Neural cell (in vitro differentiated cells): Measurements from ENCODE around the gene AGAP3. TPM values are rescaled to one million over a fixed set of nuclear protein-coding genes. Genes with fewer than 3 reads are reported as not detected.

Experiments
- H2AFZ ChIP-seq: fragments of 200-600, 300-800 bp; sonication (generic), shearing (Covaris generic); 2 replicates; pipeline ENCODE4 v1.6.0; 2014; ENCODE audit warnings: low read depth, mild to moderate bottlenecking, antibody characterized with exemption, low read length, moderate library complexity
- H3F3A ChIP-seq: fragments of 200-600 bp; shearing (Covaris generic); 2 replicates; pipeline ENCODE4 v1.6.1; 2016; ENCODE audit warnings: mild to moderate bottlenecking, moderate library complexity, mixed read lengths, antibody characterized with exemption, low read length; ENCODE audit not compliant: insufficient read depth, poor library complexity, severe bottlenecking
- H3K27ac ChIP-seq: fragments of 200-600, 300-800 bp; sonication (generic), shearing (Covaris generic); 2 replicates; pipeline ENCODE4 v1.5.1; 2014; ENCODE audit warnings: mild to moderate bottlenecking, low read length, moderate library complexity
- H3K27me3 ChIP-seq: fragments of 300-800, 200-600 bp; sonication (generic), shearing (Covaris generic); 2 replicates; pipeline ENCODE4 v1.6.0; 2014; ENCODE audit warnings: mild to moderate bottlenecking, low read depth, low read length, moderate library complexity; ENCODE audit not compliant: insufficient read depth
- H3K36me3 ChIP-seq: fragments of 300-800, 200-600 bp; sonication (generic), shearing (Covaris generic); 2 replicates; pipeline ENCODE4 v1.5.1; 2014; ENCODE audit warnings: mild to moderate bottlenecking, antibody characterized with exemption, low read length, moderate library complexity; ENCODE audit not compliant: insufficient read depth
- H3K4me2 ChIP-seq: fragments of 300-800, 200-600 bp; sonication (generic), shearing (Covaris generic); 2 replicates; pipeline ENCODE4 v1.6.0; 2014; ENCODE audit warnings: mild to moderate bottlenecking, low read length
- H3K4me3 ChIP-seq: fragments of 300-800, 200-600 bp; sonication (generic), shearing (Covaris generic); 2 replicates; pipeline ENCODE4 v1.5.1; 2014; ENCODE audit warnings: mild to moderate bottlenecking, low read length, moderate library complexity
- H3K79me2 ChIP-seq: fragments of 200-600 bp; shearing (Covaris generic); replicated peaks from 2 replicates; pipeline ENCODE4 v1.6.0; 2014; ENCODE audit warnings: mild to moderate bottlenecking, low read length, moderate library complexity; ENCODE audit not compliant: insufficient read depth
- H3K9ac ChIP-seq: fragments of 300-800, 200-600 bp; sonication (generic), shearing (Covaris generic); 2 replicates; pipeline ENCODE4 v1.6.1; 2016; ENCODE audit warnings: mild to moderate bottlenecking, low read length, mixed read lengths
- H3K9me2 ChIP-seq: fragments of 200-600 bp; shearing (Covaris generic); 2 replicates; pipeline ENCODE4 v1.6.1; 2016; ENCODE audit warnings: mild to moderate bottlenecking, low read length, mixed read lengths; ENCODE audit not compliant: insufficient read depth
- H3K9me3 ChIP-seq: fragments of 200-600, 300-800 bp; sonication (generic), shearing (Covaris generic); 2 replicates; pipeline ENCODE4 v1.6.1; 2016; ENCODE audit warnings: mild to moderate bottlenecking, mixed run types, low read length, moderate library complexity, mixed read lengths
- H4K20me1 ChIP-seq: fragments of 200-600 bp; shearing (Covaris generic); 2 replicates; pipeline ENCODE4 v1.6.1; 2016; ENCODE audit warnings: mild to moderate bottlenecking, mixed run types; ENCODE audit not compliant: insufficient read depth
- EP300 ChIP-seq: fragments of 450-650 bp; conservative IDR thresholded peaks from 2 replicates; pipeline ENCODE4 v1.6.1; 2014; ENCODE audit warnings: antibody characterized with exemption, mild to moderate bottlenecking, moderate library complexity; ENCODE audit not compliant: poor library complexity, severe bottlenecking
- EZH2 ChIP-seq: fragments of 200-600, 300-800 bp; shearing (Covaris generic), sonication (generic); IDR thresholded peaks from 2 replicates; pipeline ENCODE4 v1.6.1; 2014; ENCODE audit warnings: antibody characterized with exemption, low read length, borderline replicate concordance, mild to moderate bottlenecking; ENCODE audit not compliant: insufficient read depth, poor library complexity, severe bottlenecking
- MXI1 ChIP-seq: fragments of 450-650 bp; conservative IDR thresholded peaks from 2 replicates; pipeline ENCODE4 v1.6.1; 2014; ENCODE audit warnings: antibody characterized with exemption, mild to moderate bottlenecking; ENCODE audit not compliant: poor library complexity, severe bottlenecking
- POLR2AphosphoS5 ChIP-seq: IDR thresholded peaks from 2 replicates; pipeline ENCODE4 v1.6.1; 2012
- RAD21 ChIP-seq: fragments of 450-650 bp; conservative IDR thresholded peaks from 2 replicates; pipeline ENCODE4 v1.6.1; 2014; ENCODE audit warnings: antibody characterized with exemption, mild to moderate bottlenecking, moderate library complexity
- SMC3 ChIP-seq: fragments of 450-650 bp; conservative IDR thresholded peaks from 2 replicates; pipeline ENCODE4 v1.6.1; 2014; ENCODE audit warnings: antibody characterized with exemption, mild to moderate bottlenecking, moderate library complexity; ENCODE audit not compliant: poor library complexity
- TAF1 ChIP-seq: IDR thresholded peaks from 2 replicates; pipeline ENCODE4 v1.6.1; 2012; ENCODE audit warnings: low read depth
- polyA plus RNA-seq: library from polyadenylated mRNA; depleted of rRNA; stranded (reverse); fragments of >200 nt; gene quantifications from 2 replicates; pipeline ENCODE4 v1.2.3, GENCODE V29; 2014
- TF ChIP-seq, protein P1 (sequence below): IDR thresholded peaks from 2 replicates; pipeline ENCODE4 v1.6.1; 2012; ENCODE audit warnings: borderline replicate concordance
- TF ChIP-seq, protein P2 (sequence below): fragments of 450-650 bp; IDR thresholded peaks from 2 replicates; pipeline ENCODE4 v1.5.1; 2014; ENCODE audit warnings: antibody characterized with exemption, mild to moderate bottlenecking, moderate library complexity; ENCODE audit not compliant: poor library complexity, severe bottlenecking

Gene AGAP3
- polyA plus RNA-seq, 1 donor from 2014 or later = 117 TPM

DNA sequence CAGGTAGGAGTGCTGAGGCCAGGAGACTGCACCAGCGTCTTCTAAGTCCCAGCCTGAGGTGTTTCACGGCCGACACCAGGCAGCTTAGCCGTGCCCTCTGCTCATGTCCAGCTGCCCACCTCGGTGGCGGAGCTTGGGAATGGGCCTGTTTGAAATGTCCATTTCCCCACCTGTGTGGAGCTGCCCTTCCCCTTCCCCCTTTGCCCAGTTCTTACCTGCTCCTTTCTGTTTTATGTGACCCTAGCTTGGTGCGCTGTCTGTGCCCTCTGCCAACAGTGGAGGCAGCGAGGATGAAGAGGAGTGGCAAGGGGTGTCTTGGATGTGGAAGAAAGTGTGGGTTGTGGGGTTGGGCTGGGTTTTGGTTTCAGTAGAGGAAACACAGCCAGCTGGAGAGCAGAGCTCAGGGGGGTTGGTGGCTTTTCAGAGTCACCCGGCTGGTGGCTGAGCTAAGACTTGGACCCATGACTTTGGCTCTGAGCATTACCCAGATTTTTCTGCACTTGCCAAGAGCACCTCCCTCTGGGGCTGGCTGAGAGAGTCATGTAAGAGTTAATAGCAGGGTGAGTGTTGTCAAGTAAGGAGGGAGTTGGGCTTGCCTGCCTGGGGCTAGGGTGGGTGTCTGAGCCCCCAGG is 43.8 kb downstream of the AGAP3 start:
- no peak overlapping the region for H2AFZ ChIP-seq
- H3F3A ChIP-seq = peaks cover 4% of the 10 kb centered on the region
- H3K27ac ChIP-seq = no peak overlapping the region
- peaks cover 3% of the 10 kb centered on the region for H4K20me1 ChIP-seq
- H3K36me3 ChIP-seq = no peaks in the 10 kb centered on the region
- H3K9ac ChIP-seq = no peak overlapping the region
- H3K4me2 ChIP-seq = no peak overlapping the region
- no peak overlapping the region for H3K4me3 ChIP-seq
- H3K9me2 ChIP-seq = no peaks in the 10 kb centered on the region
- TF ChIP-seq, protein P1, sequence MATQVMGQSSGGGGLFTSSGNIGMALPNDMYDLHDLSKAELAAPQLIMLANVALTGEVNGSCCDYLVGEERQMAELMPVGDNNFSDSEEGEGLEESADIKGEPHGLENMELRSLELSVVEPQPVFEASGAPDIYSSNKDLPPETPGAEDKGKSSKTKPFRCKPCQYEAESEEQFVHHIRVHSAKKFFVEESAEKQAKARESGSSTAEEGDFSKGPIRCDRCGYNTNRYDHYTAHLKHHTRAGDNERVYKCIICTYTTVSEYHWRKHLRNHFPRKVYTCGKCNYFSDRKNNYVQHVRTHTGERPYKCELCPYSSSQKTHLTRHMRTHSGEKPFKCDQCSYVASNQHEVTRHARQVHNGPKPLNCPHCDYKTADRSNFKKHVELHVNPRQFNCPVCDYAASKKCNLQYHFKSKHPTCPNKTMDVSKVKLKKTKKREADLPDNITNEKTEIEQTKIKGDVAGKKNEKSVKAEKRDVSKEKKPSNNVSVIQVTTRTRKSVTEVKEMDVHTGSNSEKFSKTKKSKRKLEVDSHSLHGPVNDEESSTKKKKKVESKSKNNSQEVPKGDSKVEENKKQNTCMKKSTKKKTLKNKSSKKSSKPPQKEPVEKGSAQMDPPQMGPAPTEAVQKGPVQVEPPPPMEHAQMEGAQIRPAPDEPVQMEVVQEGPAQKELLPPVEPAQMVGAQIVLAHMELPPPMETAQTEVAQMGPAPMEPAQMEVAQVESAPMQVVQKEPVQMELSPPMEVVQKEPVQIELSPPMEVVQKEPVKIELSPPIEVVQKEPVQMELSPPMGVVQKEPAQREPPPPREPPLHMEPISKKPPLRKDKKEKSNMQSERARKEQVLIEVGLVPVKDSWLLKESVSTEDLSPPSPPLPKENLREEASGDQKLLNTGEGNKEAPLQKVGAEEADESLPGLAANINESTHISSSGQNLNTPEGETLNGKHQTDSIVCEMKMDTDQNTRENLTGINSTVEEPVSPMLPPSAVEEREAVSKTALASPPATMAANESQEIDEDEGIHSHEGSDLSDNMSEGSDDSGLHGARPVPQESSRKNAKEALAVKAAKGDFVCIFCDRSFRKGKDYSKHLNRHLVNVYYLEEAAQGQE = no peak
- no peak for TF ChIP-seq MXI1
- no peak for TF ChIP-seq SMC3
- no peak for TF ChIP-seq EP300
- TF ChIP-seq, protein P2, sequence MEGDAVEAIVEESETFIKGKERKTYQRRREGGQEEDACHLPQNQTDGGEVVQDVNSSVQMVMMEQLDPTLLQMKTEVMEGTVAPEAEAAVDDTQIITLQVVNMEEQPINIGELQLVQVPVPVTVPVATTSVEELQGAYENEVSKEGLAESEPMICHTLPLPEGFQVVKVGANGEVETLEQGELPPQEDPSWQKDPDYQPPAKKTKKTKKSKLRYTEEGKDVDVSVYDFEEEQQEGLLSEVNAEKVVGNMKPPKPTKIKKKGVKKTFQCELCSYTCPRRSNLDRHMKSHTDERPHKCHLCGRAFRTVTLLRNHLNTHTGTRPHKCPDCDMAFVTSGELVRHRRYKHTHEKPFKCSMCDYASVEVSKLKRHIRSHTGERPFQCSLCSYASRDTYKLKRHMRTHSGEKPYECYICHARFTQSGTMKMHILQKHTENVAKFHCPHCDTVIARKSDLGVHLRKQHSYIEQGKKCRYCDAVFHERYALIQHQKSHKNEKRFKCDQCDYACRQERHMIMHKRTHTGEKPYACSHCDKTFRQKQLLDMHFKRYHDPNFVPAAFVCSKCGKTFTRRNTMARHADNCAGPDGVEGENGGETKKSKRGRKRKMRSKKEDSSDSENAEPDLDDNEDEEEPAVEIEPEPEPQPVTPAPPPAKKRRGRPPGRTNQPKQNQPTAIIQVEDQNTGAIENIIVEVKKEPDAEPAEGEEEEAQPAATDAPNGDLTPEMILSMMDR = no peak
- no peak for TF ChIP-seq TAF1
- no peak for TF ChIP-seq POLR2AphosphoS5
- no peak for TF ChIP-seq RAD21
- no peak for TF ChIP-seq EZH2
- H3K79me2 ChIP-seq = no peaks in the 10 kb centered on the region
- no peaks in the 10 kb centered on the region for H3K27me3 ChIP-seq
- H3K9me3 ChIP-seq = no peaks in the 10 kb centered on the region

DNA sequence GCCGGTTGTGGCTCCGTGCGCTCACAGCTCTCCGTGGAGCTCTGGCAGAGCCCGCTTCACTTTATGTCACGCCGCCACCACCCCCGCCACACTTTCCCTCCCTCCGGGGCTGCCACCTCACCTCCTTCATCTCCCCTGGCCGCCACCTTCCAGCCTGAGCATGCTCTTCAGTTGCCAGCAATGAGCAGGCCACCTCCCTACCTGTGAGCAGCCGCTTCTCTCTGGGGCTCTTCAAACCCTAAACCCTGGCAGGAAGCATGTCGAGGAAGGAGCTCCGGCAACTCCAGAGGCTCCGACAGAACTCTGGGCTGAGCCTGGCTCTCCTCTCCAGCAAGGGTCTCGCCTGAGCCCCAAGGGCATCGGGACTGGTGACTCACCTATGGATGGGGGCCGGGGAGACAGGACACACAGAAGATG is 44.5 kb downstream of the AGAP3 start:
- no peaks in the 10 kb centered on the region for H3K9me3 ChIP-seq
- H3K4me2 ChIP-seq = no peak overlapping the region
- no peaks in the 10 kb centered on the region for H3K36me3 ChIP-seq
- H3F3A ChIP-seq = peaks cover 4% of the 10 kb centered on the region
- H3K27ac ChIP-seq = no peak overlapping the region
- H3K9ac ChIP-seq = no peak overlapping the region
- no peaks in the 10 kb centered on the region for H4K20me1 ChIP-seq
- H3K27me3 ChIP-seq = no peaks in the 10 kb centered on the region
- no peaks in the 10 kb centered on the region for H3K9me2 ChIP-seq
- TF ChIP-seq SMC3 = no peak
- no peak for TF ChIP-seq POLR2AphosphoS5
- TF ChIP-seq EZH2 = no peak
- no peak for TF ChIP-seq RAD21
- no peak for TF ChIP-seq EP300
- TF ChIP-seq, protein P1 = no peak
- TF ChIP-seq MXI1 = no peak
- TF ChIP-seq, protein P2 = no peak
- TF ChIP-seq TAF1 = no peak
- H3K4me3 ChIP-seq = no peak overlapping the region
- no peak overlapping the region for H2AFZ ChIP-seq
- no peaks in the 10 kb centered on the region for H3K79me2 ChIP-seq
